Superior temporal gyrus (tissue), 1 donor: ENCODE results near the gene GLIPR1.
A peak's percentile ranks its signal among the peaks of the same experiment; 100 is the strongest.
"Not testable (repeated sequence)": the region's sequence is repeated elsewhere in the genome, so short reads cannot be mapped to it uniquely, and the experiment has no call there.

Experiments used
- DNase-seq: peaks from one replicate; pipeline ENCODE4 v3.0.0-alpha.2; 2016; ENCODE audit errors: extremely low spot score

The GLIPR1 gene

DNA sequence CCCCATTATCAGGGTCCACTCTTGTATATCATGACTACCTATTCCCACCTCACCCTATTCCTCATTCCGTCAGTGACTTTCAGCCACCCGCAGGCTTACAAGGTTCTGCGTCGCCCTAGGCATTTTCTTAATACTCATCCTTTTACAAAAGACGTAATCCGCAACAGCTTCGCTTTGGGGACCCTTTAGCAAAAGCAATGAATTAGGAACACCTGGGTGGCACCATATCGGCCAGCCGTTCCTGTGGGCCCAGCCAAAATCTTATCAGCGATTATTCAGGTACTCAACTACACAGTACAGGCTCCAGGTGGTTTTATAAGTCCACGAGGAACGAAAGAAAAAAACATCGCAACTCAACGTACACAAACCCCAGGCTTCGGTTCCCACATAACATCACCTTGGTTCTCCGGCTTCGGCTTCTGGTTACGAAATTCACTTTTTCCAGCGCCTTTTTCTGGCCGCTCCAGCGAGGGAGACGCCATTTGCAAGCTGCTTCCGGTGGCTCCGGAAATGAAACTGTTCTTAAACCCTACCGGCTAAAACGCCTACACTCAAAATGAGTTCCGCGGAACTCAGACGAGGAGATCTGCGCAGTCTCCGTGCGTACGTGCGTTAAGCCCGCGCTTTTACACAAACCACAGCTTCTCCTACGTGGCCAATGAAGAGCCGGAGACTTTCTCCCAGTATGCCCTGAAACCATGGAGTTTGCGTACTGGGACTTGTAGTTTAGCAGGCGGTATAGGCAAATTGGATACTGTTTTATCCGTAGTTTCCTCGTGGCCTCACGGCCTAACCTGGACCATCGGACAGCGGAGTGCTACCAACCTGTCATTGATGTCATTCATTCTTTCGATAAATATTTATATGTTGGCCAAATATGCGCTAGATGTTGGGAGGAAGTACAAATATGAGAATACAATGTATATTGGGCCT is 30.8 kb downstream of the GLIPR1 start, which contains the start of gene KRR1:
KRR1 (minus strand) TSS at position 494 of the 933 bp plus-strand sequence; CDS start at position 482, 12 bp downstream.
- peak; percentile 99 for DNase-seq

DNA sequence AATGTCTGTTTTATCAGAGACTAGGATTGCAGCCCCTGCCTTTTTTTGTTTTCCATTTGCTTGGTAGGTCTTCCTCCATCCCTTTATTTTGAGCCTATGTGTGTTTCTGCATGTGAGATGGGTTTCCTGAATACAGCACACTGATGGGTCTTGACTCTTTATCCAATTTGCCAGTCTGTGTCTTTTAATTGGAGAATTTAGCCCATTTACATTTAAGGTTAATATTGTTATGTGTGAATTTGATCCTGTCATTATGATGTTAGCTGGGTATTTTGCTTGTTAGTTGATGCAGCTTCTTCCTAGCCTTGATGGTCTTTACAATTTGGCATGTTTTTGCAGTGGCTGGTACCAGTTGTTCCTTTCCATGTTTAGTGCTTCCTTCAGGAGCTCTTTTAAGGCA is 40.7 kb downstream of the GLIPR1 start:
- DNase-seq, result not testable (repeated sequence)

DNA sequence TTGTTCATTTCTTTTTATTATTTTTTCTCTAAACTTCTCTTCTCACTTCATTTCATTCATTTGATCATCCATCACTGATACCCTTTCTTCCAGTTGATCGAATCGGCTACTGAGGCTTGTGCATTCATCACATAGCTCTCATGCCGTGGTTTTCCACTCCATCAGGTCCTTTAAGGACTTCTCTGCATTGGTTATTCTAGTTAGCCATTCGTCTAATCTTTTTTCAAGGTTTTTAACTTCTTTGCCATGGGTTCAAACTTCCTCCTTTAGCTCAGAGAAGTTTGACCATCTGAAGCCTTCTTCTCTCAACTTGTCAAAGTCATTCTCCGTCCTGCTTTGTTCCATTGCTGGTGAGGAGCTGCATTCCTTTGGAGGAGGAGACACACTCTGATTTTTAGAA is 41.6 kb downstream of the GLIPR1 start:
- not testable (repeated sequence) for DNase-seq

DNA sequence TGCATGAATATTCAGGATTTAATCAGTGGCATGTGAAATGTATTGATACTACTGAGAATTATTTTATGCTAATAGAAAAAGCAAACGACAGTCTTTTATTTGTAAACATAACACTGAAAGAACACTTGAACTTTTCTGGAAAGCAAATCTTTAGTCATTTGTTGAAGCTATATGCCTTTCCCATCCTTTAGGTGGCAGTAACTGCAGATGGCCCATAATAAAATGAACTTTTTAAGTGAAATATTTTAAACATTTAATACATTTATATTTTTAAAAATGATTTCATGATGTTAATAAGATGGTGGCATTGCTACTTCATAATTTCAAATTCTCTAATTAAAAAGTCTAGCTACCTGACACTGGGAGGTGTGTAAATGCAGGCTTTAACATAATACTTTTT is 44.7 kb downstream of the GLIPR1 start:
- DNase-seq, result no peak

DNA sequence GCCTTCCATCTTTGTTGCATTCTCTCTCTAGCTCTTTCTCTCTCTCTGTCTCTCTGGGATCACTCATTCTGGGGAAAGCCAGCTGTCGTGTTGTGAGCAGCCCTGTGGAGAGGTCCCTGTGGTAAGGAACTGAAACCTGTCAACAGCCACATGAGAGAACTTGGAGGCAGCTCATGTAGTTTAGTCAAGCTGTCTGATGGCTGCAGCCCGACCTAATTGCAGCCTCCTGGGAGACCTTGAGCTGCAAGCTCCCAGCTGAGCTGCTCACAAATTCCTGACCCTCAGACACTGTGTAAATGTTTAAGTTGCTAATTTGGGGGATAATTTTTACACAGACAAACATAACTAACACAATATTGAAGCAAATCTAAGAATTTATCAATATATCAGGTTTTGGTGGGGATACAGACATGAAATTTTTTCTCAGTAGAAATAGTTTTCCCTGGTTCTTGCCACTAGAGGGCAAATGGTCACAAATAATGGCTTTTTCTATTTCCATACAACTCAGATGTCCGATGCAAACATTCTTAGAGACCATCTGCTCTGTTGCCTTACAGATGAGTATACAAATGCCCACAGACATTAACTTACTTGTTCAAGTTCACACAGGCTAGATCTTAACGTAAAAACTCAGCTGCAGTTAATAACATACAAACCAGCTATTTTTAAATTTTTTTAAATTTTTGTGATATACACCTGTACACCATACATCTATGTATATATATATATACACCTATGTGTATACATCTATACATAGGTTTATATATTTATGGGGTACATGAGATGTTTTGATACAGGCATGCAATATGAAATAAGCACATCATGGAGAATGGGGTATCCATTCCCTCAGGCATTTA is 46.3 kb downstream of the GLIPR1 start:
- peak; percentile 85 for DNase-seq

DNA sequence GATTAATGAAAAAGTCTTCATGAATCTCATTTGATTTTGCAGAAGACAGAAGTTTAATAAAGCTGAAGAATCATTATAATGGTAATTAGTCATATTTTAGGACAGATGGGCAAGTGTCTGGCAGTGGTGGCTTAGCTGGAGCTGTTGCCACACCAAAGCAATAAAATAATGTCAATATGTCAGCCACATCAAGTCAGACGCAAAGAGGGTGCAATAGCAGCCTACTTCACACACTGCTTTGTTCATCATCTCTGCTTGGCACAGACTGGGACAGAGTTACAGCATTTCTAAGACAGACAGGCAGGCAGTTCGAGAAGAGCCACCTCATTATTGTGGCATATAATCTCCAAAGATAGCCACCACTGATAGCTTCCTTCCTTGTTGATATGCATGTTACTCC is 47.7 kb downstream of the GLIPR1 start:
- no peak for DNase-seq

DNA sequence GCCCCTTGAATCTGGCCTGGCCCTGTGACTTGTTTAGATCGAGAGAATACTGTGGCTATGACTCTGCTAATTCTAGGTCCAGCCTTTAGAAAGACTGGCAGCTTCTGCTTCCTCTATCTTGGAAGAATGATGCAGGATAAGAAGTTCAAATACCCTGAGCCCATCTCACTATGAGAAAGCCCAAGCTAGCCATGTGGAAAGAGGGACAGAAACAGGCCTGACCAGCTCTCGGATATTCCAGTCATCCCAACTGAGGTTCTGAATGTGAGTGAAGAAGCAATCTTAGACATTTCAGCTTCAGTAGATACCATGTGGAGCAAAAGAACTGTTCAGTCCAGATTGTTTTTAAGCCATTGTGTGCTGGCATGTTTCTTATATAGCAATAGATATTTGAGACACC is 48.1 kb downstream of the GLIPR1 start:
- no peak for DNase-seq

DNA sequence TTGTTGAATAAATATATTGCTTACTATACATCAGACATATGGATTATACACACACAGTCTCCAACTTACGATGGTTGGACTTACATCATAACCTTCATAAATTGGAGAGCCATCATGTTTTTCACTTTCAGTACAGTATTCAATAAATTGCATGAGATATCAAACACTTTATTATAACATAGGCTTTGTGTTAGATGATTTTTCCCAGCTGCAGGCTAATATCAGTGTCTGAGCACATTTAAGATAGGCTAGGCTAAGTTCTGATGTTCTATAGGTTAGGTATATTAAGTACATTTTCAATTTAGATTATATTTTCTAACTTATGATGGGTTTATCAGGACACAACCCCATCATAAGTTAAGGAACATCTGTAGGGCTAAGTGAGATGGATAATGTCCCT is 48.8 kb downstream of the GLIPR1 start:
- no peak for DNase-seq

DNA sequence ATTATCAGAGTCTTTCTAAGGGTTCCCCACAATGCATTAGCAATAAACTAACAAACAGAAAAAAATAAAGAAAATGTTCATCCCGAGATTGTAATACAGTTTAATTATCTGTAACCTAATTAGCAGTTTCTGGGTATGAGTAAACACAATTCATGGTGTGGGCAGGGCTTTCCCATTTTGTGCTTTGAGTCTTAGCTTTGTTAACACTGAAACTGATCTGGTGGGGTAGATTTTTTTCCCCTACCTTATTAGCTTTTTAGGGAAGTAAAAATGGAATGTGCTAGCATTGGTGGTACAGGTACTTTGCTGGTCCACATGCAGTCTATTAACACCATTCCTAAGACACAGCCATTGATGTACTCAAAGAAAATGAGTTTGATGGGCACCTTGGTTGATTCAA is 49.3 kb downstream of the GLIPR1 start:
- no peak for DNase-seq

DNA sequence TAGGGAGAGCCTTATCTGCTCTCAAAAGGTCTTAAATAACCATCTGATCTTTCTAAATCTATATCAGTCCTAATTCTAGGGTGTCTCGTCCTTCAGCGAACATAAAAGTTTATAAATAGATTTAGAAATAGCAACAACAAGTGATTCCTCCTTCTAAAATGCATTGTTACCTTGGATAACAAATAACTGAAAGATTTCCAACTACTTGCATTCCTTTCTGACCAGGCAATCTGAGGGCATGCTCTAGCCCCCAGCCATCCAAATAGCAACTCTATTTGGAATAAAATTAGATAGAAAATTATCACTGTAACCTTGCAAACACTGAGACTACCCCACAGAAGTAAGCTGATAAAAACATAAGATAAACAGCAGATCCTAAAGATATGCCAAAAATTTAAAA is 52.7 kb downstream of the GLIPR1 start:
- no peak for DNase-seq

DNA sequence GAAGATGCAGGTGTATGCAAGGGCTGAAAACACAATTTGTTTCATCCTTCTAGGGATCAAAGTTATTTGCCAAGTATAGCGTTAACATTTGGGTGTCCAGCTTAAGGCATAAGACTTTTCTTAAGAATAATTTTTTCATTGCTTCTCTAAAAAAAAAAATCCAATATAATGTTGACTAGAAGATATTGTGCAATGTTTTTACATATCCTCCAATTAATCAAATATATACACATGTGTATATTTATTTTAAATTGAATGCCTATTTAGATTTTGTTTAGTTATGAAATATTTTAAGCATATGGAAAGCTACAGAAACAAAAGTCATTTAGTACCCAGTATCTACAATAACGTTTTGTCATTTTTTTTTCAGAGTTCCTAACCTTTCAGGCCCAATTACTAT is 59.3 kb downstream of the GLIPR1 start:
- no peak for DNase-seq

DNA sequence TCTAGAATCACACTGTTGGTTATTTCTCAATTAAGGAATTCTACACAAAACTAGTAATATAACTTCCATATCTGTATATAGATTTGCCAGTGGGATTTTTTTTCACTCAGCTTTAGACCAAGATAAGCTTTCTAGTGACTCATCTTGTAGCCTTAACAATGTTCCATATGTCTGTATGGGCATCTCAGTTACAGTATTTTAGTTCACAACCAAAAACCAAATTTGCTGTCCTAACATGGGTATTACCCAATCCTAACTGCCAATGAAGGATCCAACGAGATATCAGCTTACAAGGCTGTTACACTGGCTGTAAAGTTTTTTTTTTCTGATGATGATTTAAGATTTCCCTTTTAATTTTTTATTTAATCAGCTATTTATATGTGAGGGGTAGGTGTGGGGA is 62.4 kb downstream of the GLIPR1 start:
- no peak for DNase-seq

DNA sequence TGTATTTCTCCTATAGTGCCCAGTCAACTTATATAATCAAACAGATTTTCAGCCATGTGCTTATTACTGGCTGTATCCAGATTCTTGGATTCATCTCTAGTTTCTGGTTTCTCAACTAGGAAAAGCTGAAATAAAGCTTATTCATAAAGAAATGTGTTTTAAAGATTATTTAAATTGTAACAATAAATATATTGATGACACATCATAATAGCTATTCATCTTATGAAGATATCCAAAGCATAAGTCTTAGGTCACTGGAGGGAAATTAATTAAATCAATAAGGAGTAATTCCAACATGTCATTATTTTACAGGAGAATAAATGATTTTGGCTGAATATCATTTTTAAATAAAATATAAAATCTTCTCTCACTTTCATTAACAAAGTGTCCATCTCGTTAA is 63.0 kb downstream of the GLIPR1 start:
- DNase-seq, result no peak

DNA sequence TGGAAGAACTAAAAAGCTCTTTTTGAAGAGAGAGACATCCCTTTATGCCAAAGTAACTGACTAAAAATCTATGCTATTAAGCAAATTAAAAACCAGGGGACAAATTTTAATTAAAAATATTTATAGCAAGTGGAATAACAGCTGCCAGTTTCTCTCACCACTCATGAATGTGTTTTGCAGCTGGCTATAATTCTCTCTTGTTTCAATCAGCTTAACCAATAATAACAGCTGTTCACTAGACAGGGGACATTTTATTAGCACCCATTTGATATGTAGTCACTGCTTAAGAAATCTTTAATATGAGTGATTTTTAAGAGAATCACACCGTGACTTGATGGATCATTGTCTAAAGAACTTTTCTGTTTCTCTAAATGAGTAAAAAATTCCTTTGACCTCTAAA is 65.1 kb downstream of the GLIPR1 start:
- no peak for DNase-seq

DNA sequence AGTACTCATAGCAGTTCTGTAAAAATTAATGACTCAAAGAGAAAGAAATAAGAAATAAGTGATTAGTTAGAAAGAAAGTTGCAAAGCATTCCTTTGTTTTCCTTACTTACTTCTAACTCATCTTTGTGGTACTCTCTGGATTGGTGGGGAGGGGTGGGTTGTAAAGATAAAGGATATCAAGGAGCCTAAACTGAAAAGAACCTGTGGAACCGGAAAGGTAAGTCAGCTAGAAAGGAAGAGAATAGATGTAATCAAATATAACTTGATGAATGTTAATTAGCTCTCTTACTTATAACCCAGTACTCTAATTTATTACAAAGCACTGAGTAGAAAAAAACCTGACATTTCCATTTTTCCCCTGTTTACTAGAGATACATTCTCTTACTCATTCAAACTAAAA is 68.3 kb downstream of the GLIPR1 start:
- no peak for DNase-seq

DNA sequence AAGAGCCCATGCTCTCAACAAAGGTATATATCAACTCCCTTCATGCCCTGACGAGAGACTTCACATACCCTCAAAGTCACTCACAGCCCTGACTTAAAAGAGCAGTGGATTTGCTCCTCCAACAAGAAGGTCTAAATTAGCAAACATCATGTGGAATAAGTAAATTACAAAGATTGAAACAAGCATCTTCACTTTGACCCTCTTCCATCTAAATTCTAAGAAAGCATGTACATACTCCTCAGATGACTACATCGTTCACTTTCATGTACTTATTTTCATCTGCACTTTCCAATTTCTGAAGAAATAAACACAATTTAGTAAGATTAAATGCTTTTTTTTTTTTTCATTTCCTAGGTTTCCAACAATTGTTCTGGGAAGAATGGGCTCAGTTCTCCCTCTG is 69.4 kb downstream of the GLIPR1 start:
- DNase-seq, result no peak

DNA sequence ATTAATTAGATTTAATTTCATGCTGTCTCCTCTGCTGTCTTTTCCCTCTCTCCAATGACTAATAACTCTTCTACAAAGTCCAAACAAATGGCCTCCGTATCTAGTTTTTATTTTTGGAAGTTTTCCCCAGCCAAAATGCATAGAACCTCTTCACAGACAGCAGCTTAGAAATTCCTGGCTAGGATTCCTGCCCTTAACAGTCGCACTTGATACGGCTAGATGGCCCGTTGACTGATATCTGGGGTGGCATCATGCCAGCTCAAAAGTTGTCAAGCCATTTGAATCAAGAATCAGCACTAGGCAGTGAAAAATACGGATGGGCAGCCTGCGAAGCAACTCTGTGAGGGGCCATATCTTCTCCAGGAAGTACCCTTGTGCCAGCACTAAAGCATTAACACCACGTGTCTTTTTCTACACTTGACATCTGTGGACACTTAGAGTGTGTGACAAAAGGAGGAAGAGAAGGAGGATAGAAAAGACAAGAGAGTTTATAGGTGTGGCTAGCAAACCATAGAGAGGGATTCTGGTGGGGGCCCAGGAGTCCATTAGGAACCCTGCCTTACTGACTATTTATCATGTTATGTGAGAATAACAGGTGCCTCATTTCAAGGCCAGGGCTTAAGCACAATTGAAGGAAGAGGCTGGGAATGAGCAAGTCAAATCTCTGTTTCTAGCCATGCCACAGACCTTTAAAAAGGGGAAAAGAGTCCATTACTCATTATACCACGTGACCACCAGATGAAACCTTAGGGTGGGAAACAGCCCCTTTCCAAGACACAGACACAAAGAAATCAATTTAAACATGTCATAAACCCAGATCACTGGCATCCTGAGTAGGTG is 70.1 kb downstream of the GLIPR1 start:
- no peak for DNase-seq

DNA sequence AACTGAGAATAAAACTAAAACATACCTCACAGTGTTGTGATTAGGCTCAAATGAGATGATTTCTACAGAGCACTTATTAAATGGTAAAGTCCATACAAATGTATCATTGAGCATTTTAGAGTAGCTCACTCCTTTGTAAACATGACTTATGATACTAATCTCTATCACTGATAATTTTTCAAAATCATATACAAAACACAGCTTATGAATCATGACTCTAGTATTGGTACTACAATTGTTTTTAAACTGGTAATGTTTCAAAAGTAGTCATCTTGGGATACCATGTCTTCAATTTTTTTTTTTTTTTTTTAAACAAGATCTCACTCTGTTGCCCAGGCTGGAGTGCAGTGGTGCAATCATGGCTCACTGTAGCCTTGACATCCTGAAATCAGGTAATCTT is 70.9 kb downstream of the GLIPR1 start:
- DNase-seq, result no peak

DNA sequence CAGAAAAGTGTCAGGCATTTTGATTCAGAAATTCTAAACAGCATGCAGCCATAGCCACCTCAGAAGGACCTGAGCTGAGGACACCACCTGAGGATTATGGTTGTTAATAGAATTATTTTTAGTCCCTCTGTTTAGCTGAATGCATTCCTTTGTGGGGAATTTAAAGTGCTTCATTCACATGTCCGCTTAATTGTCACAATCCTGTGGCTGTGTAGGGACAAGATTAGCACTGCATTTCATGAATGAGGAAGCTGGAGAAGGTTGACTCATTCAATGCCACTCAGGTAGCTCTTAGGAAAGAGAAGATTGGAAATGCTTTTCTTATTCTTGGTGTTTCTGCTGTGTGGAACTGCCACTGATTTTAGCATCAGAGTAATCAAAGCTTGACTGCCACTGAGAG is 72.8 kb downstream of the GLIPR1 start:
- DNase-seq, result no peak
